ENCODE results near the gene IL36RN.

DNA sequence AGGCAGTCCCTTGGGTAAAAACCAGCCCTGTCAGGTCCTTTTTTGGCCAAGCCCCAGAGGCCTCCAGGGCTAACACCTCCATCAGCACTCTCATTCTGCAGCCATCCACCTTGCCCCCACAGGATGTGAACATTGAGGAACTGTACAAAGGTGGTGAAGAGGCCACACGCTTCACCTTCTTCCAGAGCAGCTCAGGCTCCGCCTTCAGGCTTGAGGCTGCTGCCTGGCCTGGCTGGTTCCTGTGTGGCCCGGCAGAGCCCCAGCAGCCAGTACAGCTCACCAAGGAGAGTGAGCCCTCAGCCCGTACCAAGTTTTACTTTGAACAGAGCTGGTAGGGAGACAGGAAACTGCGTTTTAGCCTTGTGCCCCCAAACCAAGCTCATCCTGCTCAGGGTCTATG is 16.0 kb downstream of the IL36RN start:
- TF ChIP-seq CTCF (conservative IDR thresholded peaks at IDR 0.05): no peak
- TF ChIP-seq ZFX (IDR thresholded peaks at IDR 0.05): no peak

Data from C4-2B (cell line).